ENCODE measurements around the gene TTC7B.

The TTC7B gene

DNA sequence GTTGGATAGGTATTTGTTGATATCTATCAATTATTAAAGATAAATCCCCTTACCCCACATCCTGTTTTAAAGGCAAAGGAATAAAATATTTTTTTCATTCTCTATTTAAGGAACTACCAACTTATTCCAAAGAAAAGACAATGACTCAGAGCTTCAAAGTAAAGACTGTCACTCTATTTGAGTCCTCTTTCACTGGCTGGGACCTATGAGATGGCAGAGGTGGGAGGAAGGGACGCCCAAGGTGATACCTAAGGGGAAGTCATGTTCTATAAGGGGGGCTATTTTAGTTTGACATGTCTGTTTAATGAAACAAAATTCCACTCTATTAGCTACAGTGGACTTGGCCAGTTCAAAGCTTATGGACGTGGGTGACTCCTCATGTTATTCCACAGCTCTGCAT lies 209.8 kb downstream of the TTC7B start:
- no peaks in the 10 kb centered on the region for H3K36me3 ChIP-seq (ENCODE audit: control insufficient read depth, insufficient read depth, low read length)
- no peaks in the 10 kb centered on the region for H3K27me3 ChIP-seq (ENCODE audit: control insufficient read depth, insufficient read depth, low read length)
- no peak overlapping the region for H3K9ac ChIP-seq (ENCODE audit: low read depth, low read length)
- no peak overlapping the region for H3K4me3 ChIP-seq (ENCODE audit: low read depth, low read length)
- H3K4me1 ChIP-seq (ENCODE audit: control insufficient read depth, insufficient read depth, low read length) = peaks cover 61% of the 10 kb centered on the region
- no peaks in the 10 kb centered on the region for H3K9me3 ChIP-seq (ENCODE audit: control insufficient read depth, insufficient read depth, low read length)
- no peak overlapping the region for H3K27ac ChIP-seq (ENCODE audit: low read depth, low read length)

- no peaks in the 10 kb centered on the region for H3K36me3 ChIP-seq (ENCODE audit: control insufficient read depth, insufficient read depth, low read length)
- H3K9me3 ChIP-seq (ENCODE audit: control insufficient read depth, insufficient read depth, low read length) = no peaks in the 10 kb centered on the region
- no peaks in the 10 kb centered on the region for H3K27me3 ChIP-seq (ENCODE audit: control insufficient read depth, insufficient read depth, low read length)
- H3K4me1 ChIP-seq (ENCODE audit: control insufficient read depth, insufficient read depth, low read length) = peaks cover 70% of the 10 kb centered on the region
- H3K4me3 ChIP-seq (ENCODE audit: low read depth, low read length) = no peak overlapping the region
- peak overlapping the region; percentile 27; the same call in 1 of the 2 replicates for H3K9ac ChIP-seq (ENCODE audit: low read depth, low read length)
- H3K27ac ChIP-seq (ENCODE audit: low read depth, low read length) = peak overlapping the region; percentile 92
Measured at GRCh38 chr14:90605430-90605829, 210.8 kb downstream of the TTC7B start.

- Histone ChIP-seq H3K9ac (ENCODE audit: low read depth, low read length) (no peak overlapping the region), H3K27me3 (ENCODE audit: control insufficient read depth, insufficient read depth, low read length) (no peaks in the 10 kb centered on the region), H3K36me3 (ENCODE audit: control insufficient read depth, insufficient read depth, low read length) (no peaks in the 10 kb centered on the region), H3K4me3 (ENCODE audit: low read depth, low read length) (no peak overlapping the region), H3K4me1 (ENCODE audit: control insufficient read depth, insufficient read depth, low read length) (peaks cover 75% of the 10 kb centered on the region), H3K9me3 (ENCODE audit: control insufficient read depth, insufficient read depth, low read length) (no peaks in the 10 kb centered on the region), H3K27ac (ENCODE audit: low read depth, low read length) (peak overlapping the region; percentile 92)
Measured at GRCh38 chr14:90604356-90604755, 211.9 kb downstream of the TTC7B start.

- no peaks in the 10 kb centered on the region for H3K27me3 ChIP-seq (ENCODE audit: control insufficient read depth, insufficient read depth, low read length)
- H3K9me3 ChIP-seq (ENCODE audit: control insufficient read depth, insufficient read depth, low read length) = no peaks in the 10 kb centered on the region
- no peak overlapping the region for H3K9ac ChIP-seq (ENCODE audit: low read depth, low read length)
- H3K27ac ChIP-seq (ENCODE audit: low read depth, low read length) = no peak overlapping the region
- H3K36me3 ChIP-seq (ENCODE audit: control insufficient read depth, insufficient read depth, low read length) = no peaks in the 10 kb centered on the region
- H3K4me3 ChIP-seq (ENCODE audit: low read depth, low read length) = no peak overlapping the region
- H3K4me1 ChIP-seq (ENCODE audit: control insufficient read depth, insufficient read depth, low read length) = peaks cover 73% of the 10 kb centered on the region
Measured at GRCh38 chr14:90603841-90604240, 212.4 kb downstream of the TTC7B start.

- no peaks in the 10 kb centered on the region for H3K9me3 ChIP-seq (ENCODE audit: control insufficient read depth, insufficient read depth, low read length)
- peaks cover 68% of the 10 kb centered on the region for H3K4me1 ChIP-seq (ENCODE audit: control insufficient read depth, insufficient read depth, low read length)
- H3K4me3 ChIP-seq (ENCODE audit: low read depth, low read length) = no peak overlapping the region
- H3K9ac ChIP-seq (ENCODE audit: low read depth, low read length) = no peak overlapping the region
- no peak overlapping the region for H3K27ac ChIP-seq (ENCODE audit: low read depth, low read length)
- H3K27me3 ChIP-seq (ENCODE audit: control insufficient read depth, insufficient read depth, low read length) = no peaks in the 10 kb centered on the region
- no peaks in the 10 kb centered on the region for H3K36me3 ChIP-seq (ENCODE audit: control insufficient read depth, insufficient read depth, low read length)
Measured at GRCh38 chr14:90603336-90603735, 212.9 kb downstream of the TTC7B start.

DNA sequence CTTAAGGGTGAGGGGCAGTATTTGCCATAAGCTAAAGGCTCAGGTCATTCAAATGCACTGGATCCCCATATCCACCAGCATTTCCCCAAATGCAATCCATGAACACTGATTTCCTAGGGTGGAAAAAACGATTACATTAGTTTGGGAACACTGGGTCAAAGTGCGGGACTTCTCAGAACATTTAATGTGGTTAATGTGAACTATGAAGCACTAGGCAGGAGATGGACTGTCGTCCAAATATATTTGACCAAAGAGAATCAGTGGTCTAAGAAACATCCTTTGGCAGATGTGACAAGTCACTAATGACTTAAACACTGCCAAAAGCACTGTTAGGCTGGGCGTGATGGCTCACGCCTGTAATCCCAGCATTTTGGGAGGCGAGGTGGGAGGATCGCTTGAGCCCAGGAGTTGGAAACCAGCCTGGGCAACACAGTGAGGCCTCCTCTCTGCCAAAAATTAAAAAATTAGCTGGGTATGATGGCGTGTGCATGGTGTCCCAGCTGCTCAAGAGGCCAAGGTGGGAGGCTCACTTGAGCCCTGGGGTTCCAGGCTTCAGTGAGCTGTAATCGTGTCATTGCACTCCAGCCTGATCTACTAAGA lies 214.0 kb downstream of the TTC7B start:
- Histone ChIP-seq H3K27me3 (ENCODE audit: control insufficient read depth, insufficient read depth, low read length) (no peaks in the 10 kb centered on the region), H3K4me3 (ENCODE audit: low read depth, low read length) (no peak overlapping the region), H3K9me3 (ENCODE audit: control insufficient read depth, insufficient read depth, low read length) (no peaks in the 10 kb centered on the region), H3K36me3 (ENCODE audit: control insufficient read depth, insufficient read depth, low read length) (no peaks in the 10 kb centered on the region), H3K4me1 (ENCODE audit: control insufficient read depth, insufficient read depth, low read length) (peaks cover 57% of the 10 kb centered on the region), H3K27ac (ENCODE audit: low read depth, low read length) (no peak overlapping the region), H3K9ac (ENCODE audit: low read depth, low read length) (no peak overlapping the region)

GRCh38 chr14:90601563-90601962 lies 214.7 kb downstream of the TTC7B start:
- no peak overlapping the region for H3K9ac ChIP-seq (ENCODE audit: low read depth, low read length)
- H3K4me3 ChIP-seq (ENCODE audit: low read depth, low read length) = no peak overlapping the region
- H3K9me3 ChIP-seq (ENCODE audit: control insufficient read depth, insufficient read depth, low read length) = no peaks in the 10 kb centered on the region
- H3K27me3 ChIP-seq (ENCODE audit: control insufficient read depth, insufficient read depth, low read length) = no peaks in the 10 kb centered on the region
- H3K36me3 ChIP-seq (ENCODE audit: control insufficient read depth, insufficient read depth, low read length) = no peaks in the 10 kb centered on the region
- peaks cover 51% of the 10 kb centered on the region for H3K4me1 ChIP-seq (ENCODE audit: control insufficient read depth, insufficient read depth, low read length)
- no peak overlapping the region for H3K27ac ChIP-seq (ENCODE audit: low read depth, low read length)

GRCh38 chr14:90600619-90601018 lies 215.6 kb downstream of the TTC7B start:
- no peak overlapping the region for H3K4me3 ChIP-seq (ENCODE audit: low read depth, low read length)
- no peaks in the 10 kb centered on the region for H3K27me3 ChIP-seq (ENCODE audit: control insufficient read depth, insufficient read depth, low read length)
- H3K36me3 ChIP-seq (ENCODE audit: control insufficient read depth, insufficient read depth, low read length) = no peaks in the 10 kb centered on the region
- no peaks in the 10 kb centered on the region for H3K9me3 ChIP-seq (ENCODE audit: control insufficient read depth, insufficient read depth, low read length)
- H3K9ac ChIP-seq (ENCODE audit: low read depth, low read length) = no peak overlapping the region
- H3K4me1 ChIP-seq (ENCODE audit: control insufficient read depth, insufficient read depth, low read length) = peaks cover 42% of the 10 kb centered on the region
- no peak overlapping the region for H3K27ac ChIP-seq (ENCODE audit: low read depth, low read length)

DNA sequence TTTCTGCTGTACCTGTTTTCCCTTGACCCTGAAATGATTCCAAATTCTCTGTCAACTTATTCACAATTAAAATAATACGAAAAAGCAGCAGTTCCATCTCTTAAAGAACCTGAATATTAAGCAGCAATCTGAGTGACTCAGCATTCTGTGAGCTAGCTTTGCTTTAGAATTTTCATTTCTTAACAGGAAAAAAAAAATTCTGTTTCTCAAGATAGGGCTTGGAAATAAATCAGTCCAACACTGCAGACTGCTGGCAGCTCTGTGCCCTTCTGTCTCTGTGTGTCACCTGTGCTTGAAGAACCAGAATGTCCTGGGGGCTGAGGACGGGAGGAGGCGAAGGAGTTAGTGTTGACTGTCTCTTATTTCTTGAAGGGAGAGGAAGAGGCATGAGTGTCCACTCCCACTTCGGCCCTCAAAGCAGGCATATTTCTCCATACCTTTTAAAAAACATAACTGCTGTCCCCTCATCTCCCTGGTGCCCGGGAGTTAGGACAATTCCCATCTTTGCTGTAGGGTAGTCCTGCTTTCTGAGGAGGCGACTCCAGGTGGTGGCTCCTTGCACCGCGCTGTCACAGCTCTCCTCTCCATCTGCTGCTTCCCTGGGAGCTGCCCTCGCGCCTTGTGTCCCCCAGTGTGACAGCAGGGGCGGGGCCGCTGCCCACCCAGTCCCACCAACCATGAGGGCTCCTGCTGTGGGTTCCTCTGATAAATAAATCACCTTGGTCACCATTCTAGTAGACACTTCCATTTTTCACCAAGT lies 216.3 kb downstream of the TTC7B start:
- Histone ChIP-seq H3K36me3 (ENCODE audit: control insufficient read depth, insufficient read depth, low read length) (no peaks in the 10 kb centered on the region), H3K9me3 (ENCODE audit: control insufficient read depth, insufficient read depth, low read length) (no peaks in the 10 kb centered on the region), H3K4me1 (ENCODE audit: control insufficient read depth, insufficient read depth, low read length) (peaks cover 35% of the 10 kb centered on the region), H3K27ac (ENCODE audit: low read depth, low read length) (no peak overlapping the region), H3K27me3 (ENCODE audit: control insufficient read depth, insufficient read depth, low read length) (no peaks in the 10 kb centered on the region), H3K4me3 (ENCODE audit: low read depth, low read length) (no peak overlapping the region), H3K9ac (ENCODE audit: low read depth, low read length) (no peak overlapping the region)

GRCh38 chr14:90599339-90599738 lies 216.9 kb downstream of the TTC7B start:
- peaks cover 29% of the 10 kb centered on the region for H3K4me1 ChIP-seq (ENCODE audit: control insufficient read depth, insufficient read depth, low read length)
- H3K27ac ChIP-seq (ENCODE audit: low read depth, low read length) = no peak overlapping the region
- H3K9ac ChIP-seq (ENCODE audit: low read depth, low read length) = no peak overlapping the region
- H3K27me3 ChIP-seq (ENCODE audit: control insufficient read depth, insufficient read depth, low read length) = no peaks in the 10 kb centered on the region
- no peaks in the 10 kb centered on the region for H3K36me3 ChIP-seq (ENCODE audit: control insufficient read depth, insufficient read depth, low read length)
- H3K4me3 ChIP-seq (ENCODE audit: low read depth, low read length) = no peak overlapping the region
- no peaks in the 10 kb centered on the region for H3K9me3 ChIP-seq (ENCODE audit: control insufficient read depth, insufficient read depth, low read length)

DNA sequence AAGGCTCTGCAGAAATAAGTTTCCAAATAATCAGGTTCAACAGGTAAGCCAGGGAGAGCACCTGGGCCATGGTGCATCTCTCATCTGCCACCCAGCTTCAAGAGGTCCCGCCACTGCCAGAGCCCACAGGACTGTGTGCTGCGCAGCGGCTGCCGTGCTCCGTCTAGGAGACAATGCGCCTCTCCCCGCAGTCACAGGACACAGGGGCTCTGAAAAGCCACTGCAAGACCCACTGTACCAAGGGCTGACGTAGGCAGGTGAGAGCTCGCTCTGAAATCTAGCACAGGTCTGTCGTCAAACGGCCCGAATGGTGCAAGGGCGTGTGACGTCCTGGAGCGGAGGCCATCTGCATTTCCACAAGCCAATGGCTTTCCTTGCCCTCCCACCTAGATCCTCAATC lies 218.3 kb downstream of the TTC7B start:
- Histone ChIP-seq H3K4me3 (ENCODE audit: low read depth, low read length) (no peak overlapping the region), H3K27me3 (ENCODE audit: control insufficient read depth, insufficient read depth, low read length) (no peaks in the 10 kb centered on the region), H3K9me3 (ENCODE audit: control insufficient read depth, insufficient read depth, low read length) (no peaks in the 10 kb centered on the region), H3K4me1 (ENCODE audit: control insufficient read depth, insufficient read depth, low read length) (peaks cover 19% of the 10 kb centered on the region), H3K9ac (ENCODE audit: low read depth, low read length) (no peak overlapping the region), H3K27ac (ENCODE audit: low read depth, low read length) (no peak overlapping the region), H3K36me3 (ENCODE audit: control insufficient read depth, insufficient read depth, low read length) (no peaks in the 10 kb centered on the region)

All from HUES48 (cell line).